GM23338 (cell line): Measurements from ENCODE around the gene CYTH1. TPM values are rescaled to one million over a fixed set of nuclear protein-coding genes. Genes with fewer than 3 reads are reported as not detected.

Experiments
- ATAC-seq: fragments of 200-7000 bp; cut with Tn5 transposase; 3 replicates; pipeline ENCODE4 v1.9.1; 2020
- DNase-seq: peaks from one replicate; pipeline ENCODE4 v3.0.0-alpha.2; 2015; ENCODE audit warnings: low spot score
- H2AFZ ChIP-seq: fragments of 200-600 bp; sonication (generic); 2 replicates; pipeline ENCODE4 v1.8.0; 2016; ENCODE audit warnings: antibody characterized with exemption, mild to moderate bottlenecking, moderate library complexity
- H3F3A ChIP-seq: fragments of 200-600 bp; sonication (generic); replicated peaks from 2 replicates; pipeline ENCODE4 v1.8.0; 2017; ENCODE audit warnings: antibody characterized with exemption, mixed run types, low read depth
- H3K27ac ChIP-seq: fragments of 200-600 bp; sonication (generic); 2 replicates; pipeline ENCODE4 v1.6.1; 2016; ENCODE audit warnings: low read depth
- H3K27me3 ChIP-seq: fragments of 200-600 bp; sonication (generic); 2 replicates; pipeline ENCODE4 v1.8.0; 2016; ENCODE audit warnings: mild to moderate bottlenecking, mixed run types, moderate library complexity; ENCODE audit not compliant: insufficient read depth
- H3K36me3 ChIP-seq: fragments of 200-600 bp; sonication (generic); 2 replicates; pipeline ENCODE4 v1.8.0; 2016; ENCODE audit warnings: mild to moderate bottlenecking; ENCODE audit not compliant: insufficient read depth
- H3K4me1 ChIP-seq: fragments of 200-600 bp; sonication (generic); 2 replicates; pipeline ENCODE4 v1.8.0; 2016; ENCODE audit warnings: mild to moderate bottlenecking, moderate library complexity; ENCODE audit not compliant: insufficient read depth
- H3K4me2 ChIP-seq: fragments of 200-600 bp; sonication (generic); 2 replicates; pipeline ENCODE4 v1.7.1; 2017; ENCODE audit warnings: mixed run types
- H3K4me3 ChIP-seq: fragments of 200-600 bp; sonication (generic); 2 replicates; pipeline ENCODE4 v1.6.1; 2016; ENCODE audit warnings: mixed run types
- H3K79me2 ChIP-seq: fragments of 200-600 bp; sonication (generic); replicated peaks from 2 replicates; pipeline ENCODE4 v1.8.0; 2017; ENCODE audit warnings: mild to moderate bottlenecking; ENCODE audit not compliant: insufficient read depth
- H3K9me2 ChIP-seq: fragments of 200-600 bp; sonication (generic); 2 replicates; pipeline ENCODE4 v1.8.0; 2017; ENCODE audit not compliant: insufficient read depth
- H4K20me1 ChIP-seq: fragments of 200-600 bp; sonication (generic); replicated peaks from 2 replicates; pipeline ENCODE4 v1.8.0; 2017; ENCODE audit warnings: mild to moderate bottlenecking; ENCODE audit not compliant: insufficient read depth
- H3K27ac Mint-ChIP-seq: 2 replicates; pipeline ENCODE4 v1.8.0; 2020; ENCODE audit warnings: inconsistent platforms, mild to moderate bottlenecking, moderate library complexity, mixed read lengths
- H3K27me3 Mint-ChIP-seq: 3 replicates; pipeline ENCODE4 v1.8.0; 2022; ENCODE audit warnings: low read depth, mild to moderate bottlenecking, moderate library complexity, mixed read lengths, inconsistent platforms; ENCODE audit not compliant: insufficient read depth, poor library complexity
- H3K36me3 Mint-ChIP-seq: 3 replicates; pipeline ENCODE4 v1.8.0; 2021; ENCODE audit warnings: low read depth, mild to moderate bottlenecking, inconsistent platforms, moderate library complexity, mixed read lengths
- H3K4me1 Mint-ChIP-seq: 3 replicates; pipeline ENCODE4 v1.8.0; 2020; ENCODE audit warnings: mild to moderate bottlenecking, inconsistent platforms, mixed read lengths
- H3K4me3 Mint-ChIP-seq: 3 replicates; pipeline ENCODE4 v1.8.0; 2021; ENCODE audit warnings: moderate library complexity, mild to moderate bottlenecking, inconsistent platforms, mixed read lengths
- H3K9me3 Mint-ChIP-seq: 3 replicates; pipeline ENCODE4 v1.8.0; 2020; ENCODE audit warnings: moderate library complexity, mild to moderate bottlenecking, inconsistent platforms, mixed read lengths
- CREB1 ChIP-seq: fragments of 250-450 bp; sonication (Bioruptor Pico); IDR thresholded peaks from 2 replicates; pipeline ENCODE4 v1.5.0; 2020; ENCODE audit warnings: low read depth, mild to moderate bottlenecking, moderate library complexity
- ETS1 ChIP-seq: IDR thresholded peaks from 2 replicates; pipeline ENCODE4 v1.6.1; 2016; ENCODE audit warnings: antibody characterized with exemption
- JUNB ChIP-seq: IDR thresholded peaks from one replicate; pipeline ENCODE4 v1.6.1; 2016; ENCODE audit warnings: antibody characterized with exemption; ENCODE audit not compliant: unreplicated experiment
- POLR2AphosphoS5 ChIP-seq: IDR thresholded peaks from 2 replicates; pipeline ENCODE4 v1.6.1; 2016; ENCODE audit warnings: antibody characterized with exemption, low read depth
- STAT1 ChIP-seq: IDR thresholded peaks from one replicate; pipeline ENCODE4 v1.6.1; 2016; ENCODE audit warnings: antibody characterized with exemption; ENCODE audit not compliant: unreplicated experiment
- ZNF114 ChIP-seq: fragments of 250-450 bp; sonication (Bioruptor Pico); IDR thresholded peaks from 2 replicates; pipeline ENCODE4 v1.5.0; 2020; ENCODE audit warnings: mild to moderate bottlenecking, moderate library complexity
- ZNF331 ChIP-seq: fragments of 250-450 bp; sonication (Bioruptor Pico); IDR thresholded peaks from 2 replicates; pipeline ENCODE4 v1.5.0; 2020; ENCODE audit warnings: low read depth, mild to moderate bottlenecking, moderate library complexity
- ZNF462 ChIP-seq: fragments of 250-450 bp; sonication (Bioruptor Pico); IDR thresholded peaks from 2 replicates; pipeline ENCODE4 v1.5.0; 2020; ENCODE audit warnings: mild to moderate bottlenecking, moderate library complexity
- polyA plus RNA-seq: library from polyadenylated mRNA; unstranded; fragments of >200 nt; fragmentation: Nextera tagmentation; extraction: Ambion mirVana; gene quantifications from 2 replicates; pipeline ENCODE4 v1.2.1, GENCODE V29; 2016
- total RNA-seq: library from RNA; depleted of rRNA; stranded (reverse); fragments of >200 nt; shearing (Covaris generic); gene quantifications from 2 replicates; pipeline ENCODE4 v1.2.3, GENCODE V29; 2014

The CYTH1 gene
- total and polyA plus RNA-seq, 2 experiments from 2014 or later = 13.8 to 14.5 TPM

DNA sequence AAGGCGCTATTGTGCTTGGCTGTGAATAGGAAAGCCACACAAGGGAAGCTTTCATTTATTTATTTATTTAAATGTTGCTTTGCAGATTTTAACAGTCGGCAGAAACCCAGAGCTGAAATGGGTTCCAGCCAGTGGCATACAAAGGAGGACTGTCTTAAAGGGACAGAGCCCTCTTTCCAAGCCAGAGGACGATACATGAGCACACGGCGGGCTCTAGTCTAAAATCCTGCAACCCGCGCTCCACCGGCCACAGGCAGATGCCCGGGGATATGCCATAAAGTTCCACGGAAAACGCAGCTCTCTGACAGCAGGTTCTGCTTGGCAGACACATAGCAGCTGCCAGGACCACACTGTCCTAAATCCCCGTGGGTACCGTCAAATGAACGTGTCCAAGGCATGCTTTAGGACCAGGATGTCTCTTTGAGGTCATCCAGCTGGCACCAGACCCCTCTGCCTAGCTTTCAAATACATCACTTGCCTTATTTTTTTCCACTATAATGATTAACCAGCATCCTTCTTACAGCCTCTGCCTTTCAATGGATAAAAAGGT, 64.6 kb downstream of the CYTH1 start:
- Histone ChIP-seq H3K4me2 (peak overlapping the region; percentile 49), H3K79me2 (peaks cover 42% of the 10 kb centered on the region), H3K27me3 (no peaks in the 10 kb centered on the region), H3K27ac (peak overlapping the region; percentile 73; the same call in 1 of the 2 replicates), H2AFZ (no peak overlapping the region), H3K9me2 (no peaks in the 10 kb centered on the region), H4K20me1 (no peaks in the 10 kb centered on the region; the same call in none of the 2 replicates), H3K4me3 (peak overlapping the region; percentile 20; the same call in 1 of the 2 replicates), H3F3A (0 out of 2 replicates have a peak, but pooled peaks cover 6% of the 10 kb centered on the region), H3K36me3 (no peaks in the 10 kb centered on the region), H3K4me1 (peaks cover 38% of the 10 kb centered on the region)
- TF ChIP-seq POLR2AphosphoS5 (no peak), ETS1 (no peak), STAT1 (no peak), CREB1 (CRISPR knock-in tag) (no peak), JUNB (no peak)
- H3K9me3 Mint-ChIP-seq = no peaks in the 10 kb centered on the region
- H3K4me1 Mint-ChIP-seq = peaks cover 50% of the 10 kb centered on the region
- no peaks in the 10 kb centered on the region for H3K36me3 Mint-ChIP-seq
- H3K27ac Mint-ChIP-seq = no peak overlapping the region
- peaks cover 16% of the 10 kb centered on the region for H3K27me3 Mint-ChIP-seq
- peak; percentile 67 for ATAC-seq
- H3K4me3 Mint-ChIP-seq = peak overlapping the region; percentile 55; the same call in 2 of the 3 replicates
- peak; percentile 37 for DNase-seq

- peaks cover 16% of the 10 kb centered on the region for H3K27me3 Mint-ChIP-seq
- no peak overlapping the region for H3K27ac Mint-ChIP-seq
- no peaks in the 10 kb centered on the region for H3K9me2 ChIP-seq
- H2AFZ ChIP-seq = no peak overlapping the region
- H3K27me3 ChIP-seq = no peaks in the 10 kb centered on the region
- no peaks in the 10 kb centered on the region for H3K36me3 Mint-ChIP-seq
- peaks cover 46% of the 10 kb centered on the region for H3K4me1 Mint-ChIP-seq
- 0 out of 2 replicates have a peak, but pooled peaks cover 4% of the 10 kb centered on the region for H3F3A ChIP-seq
- H3K9me3 Mint-ChIP-seq = no peaks in the 10 kb centered on the region
- no peaks in the 10 kb centered on the region for H3K36me3 ChIP-seq
- H3K4me1 ChIP-seq = peaks cover 32% of the 10 kb centered on the region
- H4K20me1 ChIP-seq = no peaks in the 10 kb centered on the region; the same call in none of the 2 replicates
- peak overlapping the region; percentile 55 for H3K4me3 Mint-ChIP-seq
- peak overlapping the region; percentile 73; the same call in 1 of the 2 replicates for H3K27ac ChIP-seq
- H3K79me2 ChIP-seq = peaks cover 40% of the 10 kb centered on the region
- DNase-seq (peak; percentile 36), ATAC-seq (peak; percentile 50)
- peak overlapping the region; percentile 20; the same call in 1 of the 2 replicates for H3K4me3 ChIP-seq
- H3K4me2 ChIP-seq = peak overlapping the region; percentile 49
- TF ChIP-seq ZNF462 (CRISPR knock-in tag) = no peak
- TF ChIP-seq CREB1 (CRISPR knock-in tag) = no peak
- TF ChIP-seq ZNF114 = no peak
- TF ChIP-seq ZNF331 (CRISPR knock-in tag) = no peak
- no peak for TF ChIP-seq ETS1
Observed at GRCh38 chr17:78716814-78717393, 65.2 kb downstream of the CYTH1 start.
